Breast epithelium (tissue), 3 donors: Measurements from ENCODE around the gene TFB1M.

Experiments
- CTCF ChIP-seq, 3 donors: fragments of 450-650 bp; IDR thresholded peaks; one replicate each; pipeline ENCODE4 v1.5.1; 2016 to 2017; ENCODE audit warnings: antibody characterized with exemption in 3 of 3, mild to moderate bottlenecking in 3 of 3, moderate library complexity in 3 of 3
- POLR2A ChIP-seq: fragments of 450-650 bp; IDR thresholded peaks from one replicate; pipeline ENCODE4 v1.6.1; 2016; ENCODE audit warnings: antibody characterized with exemption, mild to moderate bottlenecking, moderate library complexity
- POLR2AphosphoS5 ChIP-seq, 3 donors: sonication (generic); formaldehyde crosslinking; IDR thresholded peaks; one replicate each; pipeline ENCODE4 v1.6.1; 2017; ENCODE audit warnings: antibody characterized with exemption in 3 of 3

- TF ChIP-seq POLR2A (no peak), CTCF (IDR thresholded peaks at IDR 0.05) (no peak), POLR2AphosphoS5 (IDR thresholded peaks at IDR 0.05) (no peak)
These were observed 41.7 kb downstream of the TFB1M start for GRCh38 chr6:155272353-155273232.
